K562 (cell line): ENCODE data around the gene FKRP. TPM values are rescaled to one million over a fixed set of nuclear protein-coding genes. Genes with fewer than 3 reads are reported as not detected.

Experiments
- BMI1 ChIP-seq: fragments of 150-350 bp; IDR thresholded peaks from 2 replicates; pipeline ENCODE4 v1.6.1; 2014; ENCODE audit warnings: low read length
- CTCFL ChIP-seq: IDR thresholded peaks from 2 replicates; pipeline ENCODE4 v1.6.1; 2011; ENCODE audit warnings: borderline replicate concordance, low read depth, mild to moderate bottlenecking, moderate library complexity, low read length; ENCODE audit not compliant: insufficient read depth, poor library complexity, severe bottlenecking
- FOXP1 ChIP-seq: sonication (generic); formaldehyde crosslinking; IDR thresholded peaks from 2 replicates; pipeline ENCODE4 v1.8.0; 2022; ENCODE audit warnings: mild to moderate bottlenecking, missing genetic modification reagents
- GTF2E2 ChIP-seq: fragments of 200-800 bp; sonication (Bioruptor generic); IDR thresholded peaks from 2 replicates; pipeline ENCODE4 v1.6.1; 2016; ENCODE audit warnings: missing genetic modification characterization, missing compliant biosample characterization
- HMG20B ChIP-seq: fragments of 250-450 bp; sonication (Bioruptor Pico); IDR thresholded peaks from 2 replicates; pipeline ENCODE4 v1.5.0; 2021; ENCODE audit warnings: mild to moderate bottlenecking
- KHSRP ChIP-seq: fragments of 450-650 bp; IDR thresholded peaks from 2 replicates; pipeline ENCODE4 v1.6.1; 2017
- MAZ ChIP-seq, 2 experiments: fragments of 450-650 bp in 1 of 2; sonication (generic) in 1 of 2; formaldehyde crosslinking; IDR thresholded peaks in 1 of 2; conservative IDR thresholded peaks in 1 of 2; 2 replicates each; pipeline versions ENCODE4 v1.4.0 to v1.5.0; 2020; ENCODE audit warnings: mild to moderate bottlenecking in 1 of 2, missing genetic modification reagents in 1 of 2
- POLR2AphosphoS5 ChIP-seq: IDR thresholded peaks from 2 replicates; pipeline ENCODE4 v1.6.1; 2011; ENCODE audit warnings: mild to moderate bottlenecking, low read depth, low read length, moderate library complexity; ENCODE audit not compliant: control insufficient read depth, insufficient read depth
- SMARCA4 ChIP-seq: fragments of 450-650 bp; IDR thresholded peaks from 2 replicates; pipeline ENCODE4 v1.6.1; 2016
- SMARCE1 ChIP-seq: fragments of 450-650 bp; IDR thresholded peaks from 2 replicates; pipeline ENCODE4 v1.7.1; 2016; ENCODE audit warnings: mild to moderate bottlenecking
- SP1 ChIP-seq: sonication (generic); formaldehyde crosslinking; IDR thresholded peaks from 2 replicates; pipeline ENCODE4 v1.8.1; 2022; ENCODE audit warnings: mild to moderate bottlenecking, missing genetic modification reagents
- TRIM24 ChIP-seq, 2 experiments: fragments of 450-650 bp; IDR thresholded peaks; 2 replicates each; pipeline ENCODE4 v1.6.1; 2016
- ZNF384 ChIP-seq: IDR thresholded peaks from 2 replicates; pipeline ENCODE4 v1.6.1; 2012; ENCODE audit warnings: low read depth, low read length, improper control_type of control experiment
- polyA plus RNA-seq, 8 experiments: library from polyadenylated mRNA; depleted of rRNA in 4 of 8; stranded (reverse) in 5 of 8; unstranded in 3 of 8; fragments of >200 nt; fragmentation: Nextera tagmentation in 2 of 8; fragmentation: Illumina TruSeq in 1 of 8; extraction: Ambion mirVana in 2 of 8; extraction: Trizol in 1 of 8; gene quantifications; 2 replicates each; pipeline versions ENCODE4 v1.2.1 to v1.2.3, GENCODE V29; 2011 to 2014; ENCODE audit warnings: inconsistent platforms in 1 of 8, missing spikeins in 1 of 8
- total RNA-seq, 7 experiments: library from RNA; depleted of rRNA in 6 of 7; stranded (reverse); fragments of >200 nt in 6 of 7; fragmentation: Illumina TruSeq in 2 of 7; extraction: Trizol in 2 of 7; gene quantifications; 2 replicates each; pipeline versions ENCODE4 v1.2.1 to v1.2.3, GENCODE V29; 2011 to 2021; ENCODE audit warnings: low replicate concordance in 1 of 7
- TF ChIP-seq, protein P1 (sequence below): sonication (generic); formaldehyde crosslinking; IDR thresholded peaks from 2 replicates; pipeline ENCODE4 v1.8.1; 2023; ENCODE audit warnings: mild to moderate bottlenecking, missing genetic modification reagents
- TF ChIP-seq, protein P2 (sequence below): sonication (generic); formaldehyde crosslinking; IDR thresholded peaks from 2 replicates; pipeline ENCODE4 v1.9.0; 2022; ENCODE audit warnings: mild to moderate bottlenecking, missing genetic modification reagents

Gene FKRP
- total and polyA plus RNA-seq, 9 of the 15 experiments (the other 6 are each of a cell fraction or from before 2014, with no cell fraction given) = 0.68 to 16.1 (median 6.5) TPM

DNA sequence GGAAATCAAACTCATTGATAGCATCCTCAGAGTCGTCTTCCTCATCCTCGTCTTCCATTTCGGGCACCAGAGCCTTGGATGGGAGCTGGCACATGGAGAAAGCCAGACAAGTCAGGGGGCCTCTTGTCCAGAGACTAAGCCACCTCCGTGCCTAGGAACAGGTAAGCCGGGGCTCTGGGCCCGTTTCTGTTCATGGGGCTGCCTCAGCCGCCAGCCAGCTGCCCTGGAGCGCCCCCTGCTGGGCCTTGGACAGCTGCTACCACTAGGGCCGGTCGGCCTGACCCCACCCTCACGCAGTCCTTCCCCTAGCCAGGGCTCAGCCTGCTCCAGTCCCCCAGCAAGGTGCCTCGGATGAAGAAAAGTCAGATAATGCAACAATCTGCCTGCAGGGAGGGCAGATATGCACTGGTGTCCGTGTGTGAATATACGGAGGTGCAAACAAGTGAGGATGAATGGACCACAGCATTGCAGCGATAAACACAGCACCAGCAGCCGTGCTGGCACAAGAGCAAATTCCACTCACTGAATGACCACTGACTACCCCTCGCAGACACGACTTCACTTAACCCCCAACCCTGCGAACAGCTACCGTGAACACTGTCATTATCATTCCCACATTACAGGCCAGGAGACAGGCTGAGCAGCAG lies 17.0 kb upstream of the FKRP start (continued):
- peak; percentile 76 for TF ChIP-seq SMARCA4
- TF ChIP-seq SP1 = peak; percentile 20; the same call in 1 of the 2 replicates
- 0 out of 2 replicates have a peak, but pooled peaks have one; percentile 25 for TF ChIP-seq ZNF384
- peak in 1 of 2 experiments; percentile 58; a peak in 1 of 4 replicates for TF ChIP-seq MAZ (CRISPR knock-in tag; conservative IDR thresholded peaks at IDR 0.05 in 1 of 2, IDR thresholded peaks at IDR 0.05 in 1 of 2)
- peak; percentile 95 for TF ChIP-seq CTCFL
- TF ChIP-seq, protein P1, sequence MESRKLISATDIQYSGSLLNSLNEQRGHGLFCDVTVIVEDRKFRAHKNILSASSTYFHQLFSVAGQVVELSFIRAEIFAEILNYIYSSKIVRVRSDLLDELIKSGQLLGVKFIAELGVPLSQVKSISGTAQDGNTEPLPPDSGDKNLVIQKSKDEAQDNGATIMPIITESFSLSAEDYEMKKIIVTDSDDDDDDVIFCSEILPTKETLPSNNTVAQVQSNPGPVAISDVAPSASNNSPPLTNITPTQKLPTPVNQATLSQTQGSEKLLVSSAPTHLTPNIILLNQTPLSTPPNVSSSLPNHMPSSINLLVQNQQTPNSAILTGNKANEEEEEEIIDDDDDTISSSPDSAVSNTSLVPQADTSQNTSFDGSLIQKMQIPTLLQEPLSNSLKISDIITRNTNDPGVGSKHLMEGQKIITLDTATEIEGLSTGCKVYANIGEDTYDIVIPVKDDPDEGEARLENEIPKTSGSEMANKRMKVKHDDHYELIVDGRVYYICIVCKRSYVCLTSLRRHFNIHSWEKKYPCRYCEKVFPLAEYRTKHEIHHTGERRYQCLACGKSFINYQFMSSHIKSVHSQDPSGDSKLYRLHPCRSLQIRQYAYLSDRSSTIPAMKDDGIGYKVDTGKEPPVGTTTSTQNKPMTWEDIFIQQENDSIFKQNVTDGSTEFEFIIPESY (CRISPR knock-in tag) = 0 out of 2 replicates have a peak, but pooled peaks have one; percentile 53
- TF ChIP-seq TRIM24 (IDR thresholded peaks at IDR 0.05) = no peak
- TF ChIP-seq POLR2AphosphoS5 = 0 out of 2 replicates have a peak, but pooled peaks have one; percentile 17
- no peak for TF ChIP-seq BMI1
- TF ChIP-seq GTF2E2 (tag) = no peak
- TF ChIP-seq FOXP1 (CRISPR knock-in tag) = 0 out of 2 replicates have a peak, but pooled peaks have one; percentile 33
- TF ChIP-seq, protein P2, sequence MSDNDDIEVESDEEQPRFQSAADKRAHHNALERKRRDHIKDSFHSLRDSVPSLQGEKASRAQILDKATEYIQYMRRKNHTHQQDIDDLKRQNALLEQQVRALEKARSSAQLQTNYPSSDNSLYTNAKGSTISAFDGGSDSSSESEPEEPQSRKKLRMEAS = 0 out of 2 replicates have a peak, but pooled peaks have one; percentile 17
- TF ChIP-seq KHSRP = no peak
- TF ChIP-seq HMG20B (CRISPR knock-in tag) = no peak
- TF ChIP-seq SMARCE1 = peak; percentile 75
